SK-N-SH treated with all-trans-retinoic acid at 6 μM for 48 hours (cell line): Measurements from ENCODE around the gene MBNL3.

ENCODE experiments used
- BACH2 ChIP-seq: fragments of 250-450 bp; sonication (Bioruptor Pico); IDR thresholded peaks from 2 replicates; pipeline ENCODE4 v1.9.0; 2021; ENCODE audit warnings: mild to moderate bottlenecking, borderline replicate concordance
- CREB5 ChIP-seq: fragments of 250-450 bp; sonication (Bioruptor Pico); IDR thresholded peaks from 2 replicates; pipeline ENCODE4 v1.5.1; 2020; ENCODE audit warnings: low read depth, mild to moderate bottlenecking, moderate library complexity
- CSDC2 ChIP-seq: fragments of 250-450 bp; sonication (Bioruptor Pico); IDR thresholded peaks from 2 replicates; pipeline ENCODE4 v1.5.0; 2020; ENCODE audit warnings: mild to moderate bottlenecking, moderate library complexity
- SNAI2 ChIP-seq: fragments of 250-450 bp; sonication (Bioruptor Pico); IDR thresholded peaks from 2 replicates; pipeline ENCODE4 v1.5.0; 2020; ENCODE audit warnings: mild to moderate bottlenecking, moderate library complexity
- TOX ChIP-seq: fragments of 250-450 bp; sonication (Bioruptor Pico); IDR thresholded peaks from 2 replicates; pipeline ENCODE4 v1.8.0; 2021; ENCODE audit warnings: mild to moderate bottlenecking, moderate library complexity, borderline replicate concordance
- ZFP3 ChIP-seq: fragments of 250-450 bp; sonication (Bioruptor Pico); IDR thresholded peaks from 2 replicates; pipeline ENCODE4 v1.5.0; 2020; ENCODE audit warnings: mild to moderate bottlenecking, moderate library complexity
- ZFP30 ChIP-seq: fragments of 450-650 bp; formaldehyde crosslinking; IDR thresholded peaks from 2 replicates; pipeline ENCODE4 v1.5.0; 2022; ENCODE audit warnings: mild to moderate bottlenecking, moderate library complexity
- ZNF70 ChIP-seq: fragments of 450-650 bp; formaldehyde crosslinking; IDR thresholded peaks from 2 replicates; pipeline ENCODE4 v1.5.0; 2020; ENCODE audit warnings: mild to moderate bottlenecking, moderate library complexity

- TF ChIP-seq ZNF70 (CRISPR knock-in tag) (no peak), CREB5 (CRISPR knock-in tag) (no peak), ZFP30 (CRISPR knock-in tag) (no peak), BACH2 (CRISPR knock-in tag) (no peak), ZFP3 (CRISPR knock-in tag) (no peak), SNAI2 (CRISPR knock-in tag) (no peak), CSDC2 (CRISPR knock-in tag) (no peak), TOX (CRISPR knock-in tag) (no peak)
These were observed 15.6 kb upstream of the MBNL3 start for GRCh38 chrX:132504417-132504816.
